Ovary (tissue), 9 donors: ENCODE measurements around the gene HMG20A. TPM values are rescaled to one million over a fixed set of nuclear protein-coding genes. Genes with fewer than 3 reads are reported as not detected.

Source experiments
- DNase-seq, 5 donors: peaks; one replicate each; pipeline ENCODE4 v3.0.0-alpha.2; 2019 to 2020
- H3K27ac ChIP-seq, 2 donors: fragments of 200-600 bp; one replicate each; pipeline versions ENCODE4 v1.5.1 to v1.8.0; 2019 to 2022
- H3K27me3 ChIP-seq: fragments of 200-600 bp; one replicate; pipeline ENCODE4 v1.8.0; 2022
- H3K36me3 ChIP-seq: fragments of 200-600 bp; sonication (generic); one replicate; pipeline ENCODE4 v1.5.1; 2019
- H3K4me1 ChIP-seq: one replicate; pipeline ENCODE4 v1.8.1; 2013; ENCODE audit warnings: mild to moderate bottlenecking, moderate library complexity; ENCODE audit not compliant: insufficient read depth
- H3K4me3 ChIP-seq: fragments of 200-600 bp; sonication (generic); one replicate; pipeline ENCODE4 v1.5.1; 2017
- H3K9me3 ChIP-seq, 2 donors: fragments of 200-600 bp in 1 of 2; sonication (generic) in 1 of 2; one replicate each; pipeline versions ENCODE4 v1.5.1 to v1.8.1; 2013 to 2019; ENCODE audit warnings: mild to moderate bottlenecking in 1 of 2, moderate library complexity in 1 of 2
- CTCF ChIP-seq, 3 donors: fragments of 450-650 bp in 2 of 3; fragments of 200-600 bp in 1 of 3; IDR thresholded peaks; one replicate each; pipeline versions ENCODE4 v1.5.1 to v1.8.0; 2016 to 2022; ENCODE audit warnings: antibody characterized with exemption in 3 of 3, mild to moderate bottlenecking in 1 of 3
- EP300 ChIP-seq: sonication (generic); formaldehyde crosslinking; IDR thresholded peaks from one replicate; pipeline ENCODE4 v1.6.1; 2017; ENCODE audit warnings: antibody characterized with exemption
- POLR2A ChIP-seq: fragments of 450-650 bp; IDR thresholded peaks from one replicate; pipeline ENCODE4 v1.6.1; 2017; ENCODE audit warnings: antibody characterized with exemption, mild to moderate bottlenecking, moderate library complexity
- WGBS, 3 donors: extraction: QIAGEN DNeasy Blood & Tissue Kit in 1 of 3; methylation state at CpG; one replicate each; pipeline versions ENCODE4 v1.1.5 to v1.1.7; 2013 to 2017; 5-methylcytosine and 5-hydroxymethylcytosine counted together
- intact Hi-C, 4 donors: fragments of 100-400 bp; cut with DNase I; formaldehyde crosslinking; loops; one replicate each; pipeline versions ENCODE4 v1.11.0 to v1.15.1; 2022 to 2023
- polyA plus RNA-seq, 2 donors: library from polyadenylated mRNA; stranded (reverse); fragments of 200-250 nt in 1 of 2; fragments of 350-450 nt in 1 of 2; fragmentation: Illumina TruSeq in 1 of 2; extraction: RNeasy Lipid Tissue Mini Kit (QIAGEN cat#74804) in 1 of 2; gene quantifications; one replicate each; pipeline ENCODE4 v1.2.3, GENCODE V29; 2013 to 2014
- total RNA-seq, 7 donors: library from RNA; depleted of rRNA in 2 of 7; stranded (reverse); fragments of >200 nt in 2 of 7; fragmentation: NEBNext Ultra II Directional in 3 of 7; extraction: Animal tissue kit (Norgen Biotek cat#: 25700) in 3 of 7; gene quantifications; one replicate each; pipeline versions ENCODE4 v1.1.0 to v1.2.4, GENCODE V29; 2016 to 2023
- donor health status: DM: no; HTN: no; CAD: no; lungs with moderate emphysema.
- donor health status: DM: no; HTN: no; CAD: no.
- donor health status: Bipolar disorder and iron deficiency.
- donor health status: DM: yes; HTN: yes; CAD: no.
- donor health status: DM: no; HTN: no; CAD: no.
- donor health status: DM: yes; HTN: yes; CAD: no.

HMG20A gene
- total and polyA plus RNA-seq, 9 donors, result 18.2 to 53.4 (median 34.9) TPM

- intact Hi-C loops, result loop anchor here in 1 of 4 donors (10.0 kb wide), 1 partner anchor 375 kb away; no protein-coding TSS in a partner anchor
- no peak overlapping the region for H3K4me3 ChIP-seq
- no peak for DNase-seq
- no peaks in the 10 kb centered on the region for H3K27me3 ChIP-seq
- H3K36me3 ChIP-seq, result no peaks in the 10 kb centered on the region
- no peak overlapping the region for H3K27ac ChIP-seq
- TF ChIP-seq EP300, result no peak
- WGBS, 3 donors, result 93 to 95% (median 94%) methylated on average over 5 of the region's 5 CpGs
- no peaks in the 10 kb centered on the region for H3K9me3 ChIP-seq
- H3K4me1 ChIP-seq, result peaks cover 11% of the 10 kb centered on the region
These were observed 69.0 kb downstream of the HMG20A start for GRCh38 chr15:77489647-77490046.

- no peak overlapping the region for H3K4me3 ChIP-seq
- H3K9me3 ChIP-seq, result no peaks in the 10 kb centered on the region
- H3K36me3 ChIP-seq, result no peaks in the 10 kb centered on the region
- intact Hi-C loops, result loop anchor here in 1 of 4 donors (10.0 kb wide), 1 partner anchor 379 kb away; no protein-coding TSS in a partner anchor
- no peaks in the 10 kb centered on the region for H3K27me3 ChIP-seq
- WGBS, 3 donors, result 73 to 78% (median 77%) methylated on average over 3 of the region's 3 CpGs
- no peak for TF ChIP-seq CTCF (IDR thresholded peaks at IDR 0.05)
- no peak for TF ChIP-seq EP300
- TF ChIP-seq POLR2A, result no peak
- DNase-seq, result no peak
- H3K27ac ChIP-seq, result no peak overlapping the region
- peaks cover 10% of the 10 kb centered on the region for H3K4me1 ChIP-seq
These were observed 72.7 kb downstream of the HMG20A start for GRCh38 chr15:77493324-77493907.

- Histone ChIP-seq H3K4me3 (no peak overlapping the region), H3K27ac (no peak overlapping the region), H3K27me3 (no peaks in the 10 kb centered on the region), H3K36me3 (no peaks in the 10 kb centered on the region), H3K4me1 (peaks cover 11% of the 10 kb centered on the region), H3K9me3 (no peaks in the 10 kb centered on the region)
- TF ChIP-seq POLR2A, result no peak
- no peak for TF ChIP-seq EP300
- TF ChIP-seq CTCF (IDR thresholded peaks at IDR 0.05), result no peak
- WGBS, 3 donors, result 40 to 59% (median 54%) methylated on average over 2 of the region's 2 CpGs
- intact Hi-C loops, result loop anchor here in 1 of 4 donors (10.0 kb wide), 1 partner anchor 379 kb away; no protein-coding TSS in a partner anchor
- DNase-seq, result no peak
These were observed 73.6 kb downstream of the HMG20A start for GRCh38 chr15:77494073-77494867.

GRCh38 chr15:77494964-77495363, 74.3 kb downstream of the HMG20A start:
- Histone ChIP-seq H3K36me3 (no peaks in the 10 kb centered on the region), H3K27me3 (no peaks in the 10 kb centered on the region), H3K4me1 (peaks cover 11% of the 10 kb centered on the region), H3K9me3 (no peaks in the 10 kb centered on the region), H3K27ac (no peak overlapping the region), H3K4me3 (no peak overlapping the region)
- WGBS, 3 donors, result 87 to 91% (median 88%) methylated on average over 7 of the region's 7 CpGs
- intact Hi-C loops, result loop anchor here in 3 of 4 donors (5.0 to 10.0 kb wide), 3 partner anchors 47 to 722 kb away; no protein-coding TSS in a partner anchor
- TF ChIP-seq CTCF (IDR thresholded peaks at IDR 0.05) (no peak), POLR2A (no peak), EP300 (no peak)
- no peak for DNase-seq
